Measurements from ENCODE around the gene ACTG1.

The ACTG1 gene

GRCh38 chr17:81517339-81518112, 4.9 kb upstream of the ACTG1 start:
- Mint-ChIP-seq H3K4me3 (peak overlapping the region; percentile 98), H3K27ac (peak overlapping the region; percentile 81), H3K36me3 (peaks cover 13% of the 10 kb centered on the region), H3K9me3 (no peaks in the 10 kb centered on the region), H3K4me1 (peaks cover 17% of the 10 kb centered on the region)
- ATAC-seq: no peak
- DNase-seq (ENCODE audit: low spot score in 2 of 2): no peak

- peaks cover 19% of the 10 kb centered on the region for H3K36me3 Mint-ChIP-seq
- H3K9me3 Mint-ChIP-seq: no peaks in the 10 kb centered on the region
- peak overlapping the region; percentile 81 for H3K27ac Mint-ChIP-seq
- ATAC-seq (no peak), DNase-seq (ENCODE audit: low spot score in 2 of 2) (no peak)
- H3K4me1 Mint-ChIP-seq: peaks cover 18% of the 10 kb centered on the region
- peak overlapping the region; percentile 98 for H3K4me3 Mint-ChIP-seq
These were observed 4.4 kb upstream of the ACTG1 start for GRCh38 chr17:81517009-81517338.

GRCh38 chr17:81516439-81516838, 3.8 kb upstream of the ACTG1 start:
- DNase-seq (ENCODE audit: low spot score in 2 of 2) (peak in 1 of 2 donors; percentile 50), ATAC-seq (no peak)
- no peaks in the 10 kb centered on the region for H3K9me3 Mint-ChIP-seq
- peak overlapping the region; percentile 37 for H3K27ac Mint-ChIP-seq
- H3K36me3 Mint-ChIP-seq: peaks cover 24% of the 10 kb centered on the region
- H3K4me1 Mint-ChIP-seq: peaks cover 23% of the 10 kb centered on the region
- H3K4me3 Mint-ChIP-seq: peak overlapping the region; percentile 98

- peaks cover 26% of the 10 kb centered on the region for H3K4me1 Mint-ChIP-seq
- ATAC-seq (no peak), DNase-seq (ENCODE audit: low spot score in 2 of 2) (no peak)
- H3K36me3 Mint-ChIP-seq: peaks cover 32% of the 10 kb centered on the region
- no peaks in the 10 kb centered on the region for H3K9me3 Mint-ChIP-seq
- peak overlapping the region; percentile 81 for H3K27ac Mint-ChIP-seq
- peak overlapping the region; percentile 98 for H3K4me3 Mint-ChIP-seq
These were observed 3.0 kb upstream of the ACTG1 start for GRCh38 chr17:81515530-81516041.

- Mint-ChIP-seq H3K4me3 (peak overlapping the region; percentile 98), H3K27ac (peak overlapping the region; percentile 81), H3K9me3 (no peaks in the 10 kb centered on the region), H3K36me3 (peaks cover 39% of the 10 kb centered on the region), H3K4me1 (peaks cover 31% of the 10 kb centered on the region)
- peak; percentile 49 for ATAC-seq
- DNase-seq (ENCODE audit: low spot score in 2 of 2): peak; percentile 61 to 83
These were observed 2.3 kb upstream of the ACTG1 start for GRCh38 chr17:81514739-81515529.

- H3K4me1 Mint-ChIP-seq: peaks cover 36% of the 10 kb centered on the region
- H3K36me3 Mint-ChIP-seq: peaks cover 44% of the 10 kb centered on the region
- peak overlapping the region; percentile 98 for H3K4me3 Mint-ChIP-seq
- DNase-seq (ENCODE audit: low spot score in 2 of 2) (no peak), ATAC-seq (no peak)
- H3K27ac Mint-ChIP-seq: peak overlapping the region; percentile 95
- H3K9me3 Mint-ChIP-seq: no peaks in the 10 kb centered on the region
These were observed 1.8 kb upstream of the ACTG1 start for GRCh38 chr17:81514489-81514738.

DNA sequence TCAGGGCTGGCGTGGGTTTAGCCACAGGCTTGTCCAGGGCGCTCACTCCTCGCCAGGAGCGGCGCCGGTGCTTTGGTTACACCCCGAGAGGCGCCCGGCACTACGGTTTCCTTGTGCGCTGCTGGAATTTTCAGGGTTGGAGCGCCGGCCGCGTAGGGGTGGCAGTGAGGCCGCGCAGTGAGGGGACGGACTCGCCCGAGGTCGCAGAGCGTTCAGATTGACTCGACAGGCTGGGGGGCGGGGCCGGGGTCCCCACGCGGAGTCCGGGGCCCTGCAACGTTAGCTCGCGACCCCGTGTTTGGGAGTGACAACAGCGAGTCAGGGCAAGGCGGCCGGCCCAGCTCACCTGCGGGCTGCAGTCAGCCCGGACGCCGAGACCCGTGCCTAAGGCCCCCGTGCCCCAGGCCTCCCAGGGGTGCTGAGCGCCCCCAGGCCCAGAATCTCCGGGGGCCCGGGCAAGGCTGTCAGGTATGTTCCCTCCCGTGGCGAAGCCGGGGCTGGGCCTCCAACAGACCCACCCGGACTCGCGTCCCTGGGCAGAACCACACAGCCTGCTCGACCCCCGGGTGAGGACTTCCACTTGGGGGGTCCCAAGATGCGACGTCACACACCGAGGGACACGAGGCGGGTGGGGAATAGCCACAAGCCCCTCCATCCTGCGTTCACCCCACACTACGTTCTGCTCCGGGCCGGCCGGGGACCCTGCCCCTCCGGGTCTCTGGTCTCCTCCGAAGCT, 1.3 kb upstream of the ACTG1 start:
- H3K27ac Mint-ChIP-seq: peak overlapping the region; percentile 95
- peak overlapping the region; percentile 98 for H3K4me3 Mint-ChIP-seq
- DNase-seq (ENCODE audit: low spot score in 2 of 2) (peak; percentile 42 to 80), ATAC-seq (peak; percentile 1)
- peaks cover 49% of the 10 kb centered on the region for H3K36me3 Mint-ChIP-seq
- no peaks in the 10 kb centered on the region for H3K9me3 Mint-ChIP-seq
- H3K4me1 Mint-ChIP-seq: peaks cover 41% of the 10 kb centered on the region

GRCh38 chr17:81513372-81513752, 763 bp upstream of the ACTG1 start:
- Mint-ChIP-seq H3K27ac (peak overlapping the region; percentile 95), H3K9me3 (no peaks in the 10 kb centered on the region), H3K4me3 (peak overlapping the region; percentile 98), H3K4me1 (peaks cover 42% of the 10 kb centered on the region), H3K36me3 (peaks cover 55% of the 10 kb centered on the region)
- ATAC-seq (peak; percentile 51), DNase-seq (ENCODE audit: low spot score in 2 of 2) (peak; percentile 53 to 88)

GRCh38 chr17:81511804-81512561, 616 bp downstream of the ACTG1 start:
- H3K4me1 Mint-ChIP-seq: peaks cover 41% of the 10 kb centered on the region
- no peaks in the 10 kb centered on the region for H3K9me3 Mint-ChIP-seq
- DNase-seq (ENCODE audit: low spot score in 2 of 2) (no peak), ATAC-seq (peak; percentile 0)
- peak overlapping the region; percentile 99 for H3K27ac Mint-ChIP-seq
- H3K4me3 Mint-ChIP-seq: peak overlapping the region; percentile 98
- peaks cover 60% of the 10 kb centered on the region for H3K36me3 Mint-ChIP-seq

- peaks cover 36% of the 10 kb centered on the region for H3K4me1 Mint-ChIP-seq
- no peak for ATAC-seq
- DNase-seq (ENCODE audit: low spot score in 2 of 2): no peak
- H3K4me3 Mint-ChIP-seq: peak overlapping the region; percentile 98
- peak overlapping the region; percentile 99 for H3K27ac Mint-ChIP-seq
- no peaks in the 10 kb centered on the region for H3K9me3 Mint-ChIP-seq
- H3K36me3 Mint-ChIP-seq: peaks cover 60% of the 10 kb centered on the region
These were observed 1.1 kb downstream of the ACTG1 start for GRCh38 chr17:81511554-81511803.

- ATAC-seq: no peak
- peaks cover 33% of the 10 kb centered on the region for H3K4me1 Mint-ChIP-seq
- peaks cover 60% of the 10 kb centered on the region for H3K36me3 Mint-ChIP-seq
- peak overlapping the region; percentile 99 for H3K27ac Mint-ChIP-seq
- no peaks in the 10 kb centered on the region for H3K9me3 Mint-ChIP-seq
- peak in 1 of 2 donors; percentile 72 for DNase-seq (ENCODE audit: low spot score in 2 of 2)
- H3K4me3 Mint-ChIP-seq: peak overlapping the region; percentile 98
These were observed 1.6 kb downstream of the ACTG1 start for GRCh38 chr17:81510785-81511553.

- Mint-ChIP-seq H3K36me3 (peaks cover 60% of the 10 kb centered on the region), H3K4me3 (peak overlapping the region; percentile 98), H3K4me1 (peaks cover 33% of the 10 kb centered on the region), H3K27ac (peak overlapping the region; percentile 99), H3K9me3 (no peaks in the 10 kb centered on the region)
- no peak for ATAC-seq
- peak in 1 of 2 donors; percentile 56 for DNase-seq (ENCODE audit: low spot score in 2 of 2)
These were observed 2.4 kb downstream of the ACTG1 start for GRCh38 chr17:81509972-81510784.

- DNase-seq (ENCODE audit: low spot score in 2 of 2) (peak in 1 of 2 donors; percentile 62), ATAC-seq (no peak)
- Mint-ChIP-seq H3K36me3 (peaks cover 60% of the 10 kb centered on the region), H3K27ac (peak overlapping the region; percentile 99), H3K4me3 (peak overlapping the region; percentile 98), H3K9me3 (no peaks in the 10 kb centered on the region), H3K4me1 (peaks cover 33% of the 10 kb centered on the region)
These were observed 3.2 kb downstream of the ACTG1 start for GRCh38 chr17:81509207-81509971.
